ENCODE measurements around the gene LGALS14. TPM values are rescaled to one million over a fixed set of nuclear protein-coding genes. Genes with fewer than 3 reads are reported as not detected.

LGALS14 gene
- polyA plus RNA-seq, 3 donors = not detected

GRCh38 chr19:39679056-39679790 is 25.1 kb upstream of the LGALS14 start:
- Mint-ChIP-seq H3K9me3 (peaks cover 0 to 2% (median 0%) of the 10 kb centered on the region in 7 donors), H3K4me3 (no peak overlapping the region), H3K27ac (no peak overlapping the region), H3K27me3 (ENCODE audit: low read depth in 3 of 3) (peaks cover 0 to 6% (median 3%) of the 10 kb centered on the region in 3 donors), H3K4me1 (peaks cover 8% of the 10 kb centered on the region), H3K36me3 (no peaks in the 10 kb centered on the region)
- intact Hi-C loops (cut with micrococcal nuclease) = loop anchor here in 1 of 2 donors (10.0 kb wide), 1 partner anchor 184 kb away; the partner anchor contains the start of gene DLL3
- Histone ChIP-seq H4K20me1 (ENCODE audit: insufficient read depth, low read length) (no peaks in the 10 kb centered on the region), H3K36me3 (replicated peaks in 1 of 2; ENCODE audit: control insufficient read depth in 1 of 2, insufficient read depth in 2 of 2, low read length in 2 of 2) (no peaks in the 10 kb centered on the region), H3K9me3 (replicated peaks in 1 of 2; ENCODE audit: control insufficient read depth in 1 of 2, insufficient read depth in 1 of 2, low read length in 2 of 2) (no peaks in the 10 kb centered on the region), H3K4me1 (ENCODE audit: control insufficient read depth in 1 of 2, insufficient read depth in 2 of 2, low read length in 2 of 2) (no peaks in the 10 kb centered on the region), H3K9ac (ENCODE audit: insufficient read depth, low read length, poor library complexity, severe bottlenecking) (no peak overlapping the region), H3K27ac (ENCODE audit: low read depth in 1 of 2, low read length in 2 of 2) (no peak overlapping the region), H3K27me3 (ENCODE audit: control insufficient read depth in 2 of 2, insufficient read depth in 2 of 2, low read length in 2 of 2) (no peaks in the 10 kb centered on the region), H3K4me2 (replicated peaks; ENCODE audit: extremely low read depth, low read length, poor library complexity, severe bottlenecking) (no peak overlapping the region), H3K79me2 (ENCODE audit: insufficient read depth, low read length) (no peaks in the 10 kb centered on the region), H3K4me3 (replicated peaks in 1 of 3; ENCODE audit: low read depth in 2 of 3, low read length in 3 of 3) (no peak overlapping the region), H2AFZ (ENCODE audit: insufficient read depth, low read depth, low read length, poor library complexity, severe bottlenecking) (no peak overlapping the region)
- no peak for DNase-seq
- WGBS (ENCODE audit: insufficient coverage) = 82% methylated on average over 5 of the region's 10 CpGs
- TF ChIP-seq, protein P1, sequence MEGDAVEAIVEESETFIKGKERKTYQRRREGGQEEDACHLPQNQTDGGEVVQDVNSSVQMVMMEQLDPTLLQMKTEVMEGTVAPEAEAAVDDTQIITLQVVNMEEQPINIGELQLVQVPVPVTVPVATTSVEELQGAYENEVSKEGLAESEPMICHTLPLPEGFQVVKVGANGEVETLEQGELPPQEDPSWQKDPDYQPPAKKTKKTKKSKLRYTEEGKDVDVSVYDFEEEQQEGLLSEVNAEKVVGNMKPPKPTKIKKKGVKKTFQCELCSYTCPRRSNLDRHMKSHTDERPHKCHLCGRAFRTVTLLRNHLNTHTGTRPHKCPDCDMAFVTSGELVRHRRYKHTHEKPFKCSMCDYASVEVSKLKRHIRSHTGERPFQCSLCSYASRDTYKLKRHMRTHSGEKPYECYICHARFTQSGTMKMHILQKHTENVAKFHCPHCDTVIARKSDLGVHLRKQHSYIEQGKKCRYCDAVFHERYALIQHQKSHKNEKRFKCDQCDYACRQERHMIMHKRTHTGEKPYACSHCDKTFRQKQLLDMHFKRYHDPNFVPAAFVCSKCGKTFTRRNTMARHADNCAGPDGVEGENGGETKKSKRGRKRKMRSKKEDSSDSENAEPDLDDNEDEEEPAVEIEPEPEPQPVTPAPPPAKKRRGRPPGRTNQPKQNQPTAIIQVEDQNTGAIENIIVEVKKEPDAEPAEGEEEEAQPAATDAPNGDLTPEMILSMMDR (IDR thresholded peaks at IDR 0.05) = no peak

DNA sequence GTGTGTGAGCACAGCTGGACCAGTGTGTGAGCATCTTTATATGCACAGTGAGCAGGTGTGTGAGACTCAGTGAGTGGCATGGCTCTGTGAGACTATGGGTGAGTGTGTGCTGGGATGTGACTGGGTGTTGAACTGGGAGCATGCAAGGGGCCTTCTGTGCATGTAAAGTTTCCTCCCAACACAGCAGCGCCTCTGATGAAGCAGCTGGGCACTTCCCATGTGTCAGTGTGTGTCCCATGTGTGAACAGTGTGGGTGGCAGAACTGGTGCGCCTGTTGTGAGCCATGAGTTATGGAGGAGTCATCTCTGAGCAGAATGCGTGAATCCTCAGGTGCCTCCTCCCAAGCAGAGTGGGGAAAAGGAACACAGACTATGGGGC is 24.5 kb upstream of the LGALS14 start:
- intact Hi-C loops (cut with micrococcal nuclease) = loop anchor here in 1 of 2 donors (10.0 kb wide), 1 partner anchor 185 kb away; the partner anchor contains the start of gene DLL3
- Histone ChIP-seq H4K20me1 (ENCODE audit: insufficient read depth, low read length) (no peaks in the 10 kb centered on the region), H3K27me3 (ENCODE audit: control insufficient read depth in 2 of 2, insufficient read depth in 2 of 2, low read length in 2 of 2) (no peaks in the 10 kb centered on the region), H3K4me3 (replicated peaks in 1 of 3; ENCODE audit: low read depth in 2 of 3, low read length in 3 of 3) (no peak overlapping the region), H3K27ac (ENCODE audit: low read depth in 1 of 2, low read length in 2 of 2) (no peak overlapping the region), H3K9me3 (replicated peaks in 1 of 2; ENCODE audit: control insufficient read depth in 1 of 2, insufficient read depth in 1 of 2, low read length in 2 of 2) (no peaks in the 10 kb centered on the region), H2AFZ (ENCODE audit: insufficient read depth, low read depth, low read length, poor library complexity, severe bottlenecking) (no peak overlapping the region), H3K4me2 (replicated peaks; ENCODE audit: extremely low read depth, low read length, poor library complexity, severe bottlenecking) (no peak overlapping the region), H3K36me3 (replicated peaks in 1 of 2; ENCODE audit: control insufficient read depth in 1 of 2, insufficient read depth in 2 of 2, low read length in 2 of 2) (no peaks in the 10 kb centered on the region), H3K4me1 (ENCODE audit: control insufficient read depth in 1 of 2, insufficient read depth in 2 of 2, low read length in 2 of 2) (no peaks in the 10 kb centered on the region), H3K79me2 (ENCODE audit: insufficient read depth, low read length) (no peaks in the 10 kb centered on the region), H3K9ac (ENCODE audit: insufficient read depth, low read length, poor library complexity, severe bottlenecking) (no peak overlapping the region)
- Mint-ChIP-seq H3K27me3 (ENCODE audit: low read depth in 3 of 3) (peaks cover 0 to 6% (median 3%) of the 10 kb centered on the region in 3 donors), H3K4me1 (peaks cover 8% of the 10 kb centered on the region), H3K27ac (no peak overlapping the region), H3K9me3 (peaks cover 0 to 2% (median 0%) of the 10 kb centered on the region in 7 donors), H3K36me3 (no peaks in the 10 kb centered on the region), H3K4me3 (no peak overlapping the region)
- TF ChIP-seq, protein P1 (IDR thresholded peaks at IDR 0.05) = no peak
- no peak for DNase-seq
- 100% methylated on average over 1 of the region's 3 CpGs for WGBS (ENCODE audit: insufficient coverage)
